ENCODE results near the gene FAM149B1. TPM values are rescaled to one million over a fixed set of nuclear protein-coding genes. Genes with fewer than 3 reads are reported as not detected.

Gene FAM149B1
- total RNA-seq, 1 experiment from 2014 or later: 12.4 TPM

- H3K27me3 ChIP-seq: no peaks in the 10 kb centered on the region
These were observed 65.0 kb downstream of the FAM149B1 start for GRCh38 chr10:73232887-73233286.

GRCh38 chr10:73233883-73234282, 66.0 kb downstream of the FAM149B1 start:
- Histone ChIP-seq H3K27ac (no peak overlapping the region), H3K36me3 (peaks cover 39% of the 10 kb centered on the region), H3K4me3 (no peak overlapping the region), H3K4me1 (no peaks in the 10 kb centered on the region), H3K27me3 (no peaks in the 10 kb centered on the region), H3K9me3 (replicated peaks) (no peaks in the 10 kb centered on the region)
- no peak for DNase-seq

More at GRCh38 chr10:73232887-73233286, 65.0 kb downstream of the FAM149B1 start:
- H3K27ac ChIP-seq: no peak overlapping the region
- H3K4me1 ChIP-seq: no peaks in the 10 kb centered on the region
- peak; percentile 13 to 39 for DNase-seq
- H3K4me3 ChIP-seq: no peak overlapping the region
- peaks cover 32% of the 10 kb centered on the region for H3K36me3 ChIP-seq
- no peaks in the 10 kb centered on the region for H3K9me3 ChIP-seq (replicated peaks)

GRCh38 chr10:73234695-73235094, 66.8 kb downstream of the FAM149B1 start:
- H3K9me3 ChIP-seq (replicated peaks): no peaks in the 10 kb centered on the region
- peaks cover 47% of the 10 kb centered on the region for H3K36me3 ChIP-seq
- no peak for DNase-seq
- no peak overlapping the region for H3K27ac ChIP-seq
- H3K4me3 ChIP-seq: no peak overlapping the region
- no peaks in the 10 kb centered on the region for H3K4me1 ChIP-seq
- no peaks in the 10 kb centered on the region for H3K27me3 ChIP-seq

DNA sequence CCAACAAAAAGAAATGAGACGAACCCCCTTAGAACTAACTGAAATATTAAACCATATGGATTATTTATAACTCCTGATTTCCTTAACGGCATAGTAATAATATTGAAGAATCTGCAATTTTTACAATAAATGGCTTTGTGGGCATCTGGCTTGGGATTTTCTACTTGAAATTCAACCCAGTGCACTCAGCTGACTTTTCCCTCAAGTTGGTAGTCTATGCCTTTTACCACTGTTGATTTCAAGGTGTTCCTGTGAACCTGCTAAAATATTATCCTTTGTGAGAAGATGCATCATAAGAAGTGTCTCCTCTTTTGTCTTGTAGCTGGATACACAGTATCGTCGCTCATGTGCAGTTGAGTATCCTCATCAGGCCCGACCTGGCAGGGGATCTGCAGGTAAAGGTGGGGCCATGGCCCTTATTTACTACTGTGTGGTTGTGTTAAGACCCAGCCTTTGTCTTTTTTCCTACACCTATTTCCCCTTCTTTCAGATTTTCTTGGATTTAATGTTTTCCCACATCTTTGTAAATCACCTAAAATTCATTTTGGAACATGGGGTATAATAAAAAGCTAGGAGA, 71.2 kb downstream of the FAM149B1 start:
- Histone ChIP-seq H3K4me1 (no peaks in the 10 kb centered on the region), H3K4me3 (no peak overlapping the region), H3K9me3 (replicated peaks) (no peaks in the 10 kb centered on the region), H3K36me3 (peaks cover 74% of the 10 kb centered on the region), H3K27me3 (no peaks in the 10 kb centered on the region), H3K27ac (no peak overlapping the region)
- no peak for DNase-seq

- Histone ChIP-seq H3K27ac (no peak overlapping the region), H3K27me3 (no peaks in the 10 kb centered on the region), H3K4me1 (no peaks in the 10 kb centered on the region; the same call in 1 of the 2 replicates), H3K9me3 (replicated peaks) (no peaks in the 10 kb centered on the region), H3K4me3 (no peak overlapping the region), H3K36me3 (peaks cover 73% of the 10 kb centered on the region)
- DNase-seq: no peak
These were observed 72.0 kb downstream of the FAM149B1 start for GRCh38 chr10:73239908-73240307.

GRCh38 chr10:73244866-73245477, 77.1 kb downstream of the FAM149B1 start:
- Histone ChIP-seq H3K9me3 (replicated peaks) (no peaks in the 10 kb centered on the region), H3K27ac (no peak overlapping the region), H3K36me3 (peaks cover 53% of the 10 kb centered on the region), H3K27me3 (no peaks in the 10 kb centered on the region), H3K4me3 (no peak overlapping the region; the same call in 1 of the 2 replicates), H3K4me1 (peaks cover 7% of the 10 kb centered on the region; the same call in 1 of the 2 replicates)
- no peak for DNase-seq

DNA sequence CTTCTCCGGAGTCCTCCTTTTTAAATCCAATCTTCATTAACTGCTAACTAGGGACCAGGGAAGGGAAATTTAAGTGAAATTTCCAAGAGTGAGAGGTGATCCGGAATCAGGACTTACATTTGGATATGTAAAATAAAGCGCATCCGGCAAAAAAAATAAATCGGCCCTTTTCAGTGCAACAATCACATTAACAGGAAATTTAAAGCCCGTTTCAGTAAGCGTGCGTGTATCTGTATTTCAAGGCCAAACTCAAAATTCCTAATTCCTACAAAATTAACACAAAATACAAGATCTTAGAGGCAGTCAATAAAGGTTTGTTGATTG, 78.4 kb downstream of the FAM149B1 start:
- H3K9me3 ChIP-seq (replicated peaks): no peaks in the 10 kb centered on the region
- H3K4me1 ChIP-seq: peaks cover 7% of the 10 kb centered on the region; the same call in 1 of the 2 replicates
- H3K27me3 ChIP-seq: no peaks in the 10 kb centered on the region
- DNase-seq: no peak
- peaks cover 44% of the 10 kb centered on the region for H3K36me3 ChIP-seq
- peak overlapping the region; percentile 97 for H3K4me3 ChIP-seq
- peak overlapping the region; percentile 94 for H3K27ac ChIP-seq

DNA sequence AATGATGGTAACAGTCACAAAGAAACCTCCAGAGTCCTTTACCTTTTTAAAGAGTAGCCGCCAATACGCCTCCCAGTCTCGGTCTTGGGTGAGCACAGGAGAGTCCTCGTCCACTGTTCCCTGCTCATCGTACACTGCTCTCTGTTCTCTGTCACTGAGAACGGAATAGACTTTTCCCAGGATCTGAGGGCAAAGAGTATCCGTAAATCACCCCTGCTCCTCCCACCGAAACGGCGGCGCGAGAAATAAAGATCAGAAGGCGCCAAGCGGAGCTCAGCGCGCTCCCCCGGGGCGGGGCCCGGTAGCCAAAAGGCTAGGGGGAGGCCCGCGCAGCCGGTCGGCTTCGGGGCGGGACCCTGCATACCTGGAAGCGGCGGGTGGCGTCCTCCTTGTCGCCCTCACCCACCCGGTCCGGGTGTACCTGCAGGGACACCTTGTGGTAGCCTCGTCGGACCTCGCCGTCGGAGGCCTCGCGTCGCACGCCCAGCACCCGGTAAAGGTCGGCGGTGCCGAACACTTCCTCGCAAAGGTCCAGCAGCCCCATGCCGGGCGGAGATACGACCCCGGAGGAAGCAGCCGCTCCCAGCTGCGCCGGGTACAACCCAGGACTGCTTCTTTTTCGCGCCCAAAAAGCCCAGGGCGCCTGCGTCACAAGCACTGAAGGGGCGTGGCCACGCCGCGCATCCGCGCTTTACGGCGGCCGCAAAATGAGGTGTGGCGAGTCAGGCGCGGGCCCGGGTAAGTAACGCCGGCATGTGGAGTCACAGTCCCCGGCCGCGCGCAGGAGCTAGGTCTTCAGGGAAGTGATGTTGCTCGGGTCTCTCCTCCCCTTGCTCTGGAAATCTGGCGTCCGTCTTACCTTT, 79.0 kb downstream of the FAM149B1 start, which contains the start of gene DNAJC9:
Gene DNAJC9 (minus strand): TSS at position 610 of the 863 bp plus-strand sequence. CDS start 66 bp downstream, at position 544.
- peak; percentile 96 to 97 for DNase-seq
- Histone ChIP-seq H3K9me3 (replicated peaks) (no peaks in the 10 kb centered on the region), H3K4me3 (peak within 1 kb of the TSS; percentile 97), H3K27me3 (no peaks in the 10 kb centered on the region), H3K4me1 (peaks cover 7% of the 10 kb centered on the region; the same call in 1 of the 2 replicates), H3K36me3 (peaks cover 38% of the 10 kb centered on the region), H3K27ac (peak within 1 kb of the TSS; percentile 94)

DNA sequence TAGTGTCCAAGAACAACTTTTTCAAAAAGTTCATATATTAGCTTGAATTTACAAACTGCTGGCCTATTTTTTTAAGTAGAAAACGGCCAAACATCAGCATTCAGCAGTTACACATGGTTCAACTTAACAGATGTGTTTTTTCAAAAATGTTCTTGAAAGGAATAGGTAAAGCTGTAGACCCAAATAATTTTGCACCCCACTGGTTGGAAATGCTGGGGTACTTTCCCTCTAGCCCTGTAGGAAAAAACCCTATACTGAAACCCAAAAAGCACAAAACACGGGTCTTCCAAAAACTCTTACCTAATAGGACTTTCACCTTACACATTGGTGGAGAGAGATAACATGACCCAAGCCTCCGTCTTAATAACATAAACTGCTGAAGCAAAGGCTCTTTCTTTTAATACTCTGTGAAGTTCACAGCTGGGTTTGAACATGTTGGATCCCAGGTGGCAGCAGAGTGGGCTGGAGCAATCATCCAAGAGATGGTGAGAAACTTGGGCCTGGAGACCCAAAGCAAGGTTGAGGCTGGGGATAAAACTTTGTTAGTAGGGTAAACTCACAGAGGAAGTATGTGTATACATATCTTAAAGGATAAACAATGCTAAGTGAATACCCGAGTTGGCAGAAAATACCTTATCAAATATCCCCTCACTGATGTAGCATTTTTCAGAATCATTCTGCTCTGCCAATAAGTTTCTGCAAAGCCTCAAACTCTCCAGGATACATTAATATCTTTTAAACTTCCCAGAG, 79.8 kb downstream of the FAM149B1 start:
- no peaks in the 10 kb centered on the region for H3K27me3 ChIP-seq
- peak overlapping the region; percentile 94 for H3K27ac ChIP-seq
- H3K9me3 ChIP-seq (replicated peaks): no peaks in the 10 kb centered on the region
- no peak for DNase-seq
- H3K4me1 ChIP-seq: peaks cover 7% of the 10 kb centered on the region; the same call in 1 of the 2 replicates
- peaks cover 32% of the 10 kb centered on the region for H3K36me3 ChIP-seq
- H3K4me3 ChIP-seq: peak overlapping the region; percentile 97

DNA sequence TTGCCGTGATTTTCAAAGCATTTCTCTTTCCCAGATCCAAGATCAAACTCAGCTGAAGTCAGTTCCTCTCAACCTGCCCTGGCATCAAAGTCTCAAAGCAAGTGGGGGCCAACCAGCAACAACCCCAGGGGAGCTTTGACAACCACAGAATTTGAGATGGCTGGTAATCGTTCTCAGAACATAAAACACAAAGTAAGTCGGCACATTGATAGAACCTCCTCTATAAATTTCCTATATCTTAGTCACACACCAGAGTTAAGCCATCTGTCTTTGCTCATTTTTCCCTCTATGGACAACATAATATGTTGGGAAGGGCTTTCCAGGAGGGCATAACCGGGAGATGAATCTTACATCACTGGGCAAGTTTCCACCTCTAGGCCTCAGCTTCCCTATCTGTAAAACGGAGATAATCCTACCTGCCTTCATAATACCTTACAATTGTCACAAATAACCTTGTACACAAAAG, 80.4 kb downstream of the FAM149B1 start:
- no peak for DNase-seq
- H3K4me3 ChIP-seq: no peak overlapping the region
- H3K4me1 ChIP-seq: peaks cover 7% of the 10 kb centered on the region; the same call in 1 of the 2 replicates
- no peak overlapping the region for H3K27ac ChIP-seq
- no peaks in the 10 kb centered on the region for H3K27me3 ChIP-seq
- H3K9me3 ChIP-seq (replicated peaks): no peaks in the 10 kb centered on the region
- peaks cover 30% of the 10 kb centered on the region for H3K36me3 ChIP-seq

GRCh38 chr10:73251683-73252444, 83.9 kb downstream of the FAM149B1 start:
- peak overlapping the region; percentile 75 for H3K4me3 ChIP-seq
- H3K9me3 ChIP-seq (replicated peaks): no peaks in the 10 kb centered on the region
- H3K27ac ChIP-seq: peak overlapping the region; percentile 88
- DNase-seq: peak; percentile 35 to 50
- peaks cover 9% of the 10 kb centered on the region for H3K36me3 ChIP-seq
- no peaks in the 10 kb centered on the region for H3K27me3 ChIP-seq
- H3K4me1 ChIP-seq: peaks cover 7% of the 10 kb centered on the region; the same call in 1 of the 2 replicates

GRCh38 chr10:73252445-73253224, 84.7 kb downstream of the FAM149B1 start, which contains the start of gene MRPS16:
Gene MRPS16 (minus strand): TSS chr10:73252644. CDS start chr10:73252482, 162 bp downstream.
- H3K36me3 ChIP-seq: peaks cover 9% of the 10 kb centered on the region
- peak; percentile 96 to 98 for DNase-seq
- H3K9me3 ChIP-seq (replicated peaks): no peaks in the 10 kb centered on the region
- peak within 1 kb of the TSS; percentile 75 for H3K4me3 ChIP-seq
- H3K4me1 ChIP-seq: peaks cover 6% of the 10 kb centered on the region; the same call in 1 of the 2 replicates
- no peaks in the 10 kb centered on the region for H3K27me3 ChIP-seq
- peak within 1 kb of the TSS; percentile 88 for H3K27ac ChIP-seq

GRCh38 chr10:73253225-73253555, 85.3 kb downstream of the FAM149B1 start:
- Histone ChIP-seq H3K36me3 (peaks cover 9% of the 10 kb centered on the region), H3K9me3 (replicated peaks) (no peaks in the 10 kb centered on the region), H3K27ac (peak overlapping the region; percentile 88; the same call in 1 of the 2 replicates), H3K27me3 (no peaks in the 10 kb centered on the region), H3K4me3 (peak overlapping the region; percentile 75), H3K4me1 (peaks cover under 1% of the 10 kb centered on the region; the same call in 1 of the 2 replicates)
- peak in 1 of 2 experiments; percentile 17 for DNase-seq

Data from SJCRH30 (cell line).